ENCODE measurements around the gene PIEZO1. TPM values are rescaled to one million over a fixed set of nuclear protein-coding genes. Genes with fewer than 3 reads are reported as not detected.
A peak's percentile ranks its signal among the peaks of the same experiment; 100 is the strongest.

PIEZO1 gene
- total and polyA plus RNA-seq, 9 of the 15 experiments (the other 6 are each of a cell fraction or from before 2014, with no cell fraction given), result 3.6 to 432 (median 131) TPM

- peak; percentile 76 for TF ChIP-seq CREM (IDR thresholded peaks at IDR 0.05; ENCODE audit: low read depth)
- TF ChIP-seq POLR2AphosphoS5 (IDR thresholded peaks at IDR 0.05; ENCODE audit: control insufficient read depth, insufficient read depth, low read depth, low read length), result peak; percentile 64
- TF ChIP-seq, protein P1, sequence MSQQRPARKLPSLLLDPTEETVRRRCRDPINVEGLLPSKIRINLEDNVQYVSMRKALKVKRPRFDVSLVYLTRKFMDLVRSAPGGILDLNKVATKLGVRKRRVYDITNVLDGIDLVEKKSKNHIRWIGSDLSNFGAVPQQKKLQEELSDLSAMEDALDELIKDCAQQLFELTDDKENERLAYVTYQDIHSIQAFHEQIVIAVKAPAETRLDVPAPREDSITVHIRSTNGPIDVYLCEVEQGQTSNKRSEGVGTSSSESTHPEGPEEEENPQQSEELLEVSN (IDR thresholded peaks at IDR 0.05; ENCODE audit: borderline replicate concordance in 1 of 2, extremely low read depth in 1 of 2, insufficient read depth in 1 of 2, insufficient read length in 1 of 2, low read depth in 1 of 2, low read length in 1 of 2, poor library complexity in 1 of 2, severe bottlenecking in 1 of 2), result peak; percentile 65 to 87
- peak; percentile 89 for TF ChIP-seq RBFOX2 (IDR thresholded peaks at IDR 0.05; ENCODE audit: low read depth, low read length)
- TF ChIP-seq JUN (IDR thresholded peaks at IDR 0.05; ENCODE audit: borderline replicate concordance, low read depth, low read length), result no peak
- TF ChIP-seq JUN (CRISPR knock-in tag; IDR thresholded peaks at IDR 0.05; ENCODE audit: borderline replicate concordance), result peak; percentile 48; the same call in 1 of the 2 replicates
- TF ChIP-seq FOXP1 (CRISPR knock-in tag; IDR thresholded peaks at IDR 0.05), result no peak; the same call in 1 of the 2 replicates
Observed at GRCh38 chr16:88811769-88812512, 26.9 kb upstream of the PIEZO1 start, which contains the start of gene APRT (continued).
